ENCODE data around the gene PLA2G2C.

PLA2G2C gene

DNA sequence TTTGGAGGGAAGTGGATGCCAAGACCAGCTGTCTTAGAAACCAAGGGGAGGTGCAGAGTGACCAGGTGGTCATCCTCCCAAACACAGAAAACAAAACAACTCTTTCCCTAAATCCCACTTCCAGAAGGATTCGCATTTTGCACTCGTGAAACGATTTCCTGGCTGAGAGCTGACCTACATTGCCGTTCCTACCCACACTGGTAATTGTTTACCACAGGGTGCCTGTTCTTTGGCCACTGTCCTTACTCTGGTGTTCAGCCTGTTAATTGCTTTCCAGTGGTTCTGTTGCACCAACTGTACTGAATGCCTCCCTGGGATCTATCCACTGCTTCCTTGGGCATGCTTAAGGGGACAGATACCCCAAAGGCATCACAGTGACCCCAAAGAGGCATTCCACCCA lies 23.2 kb upstream of the PLA2G2C start:
- FAIRE-seq = no peak
- DNase-seq (ENCODE audit: insufficient read length, low spot score) = no peak

DNA sequence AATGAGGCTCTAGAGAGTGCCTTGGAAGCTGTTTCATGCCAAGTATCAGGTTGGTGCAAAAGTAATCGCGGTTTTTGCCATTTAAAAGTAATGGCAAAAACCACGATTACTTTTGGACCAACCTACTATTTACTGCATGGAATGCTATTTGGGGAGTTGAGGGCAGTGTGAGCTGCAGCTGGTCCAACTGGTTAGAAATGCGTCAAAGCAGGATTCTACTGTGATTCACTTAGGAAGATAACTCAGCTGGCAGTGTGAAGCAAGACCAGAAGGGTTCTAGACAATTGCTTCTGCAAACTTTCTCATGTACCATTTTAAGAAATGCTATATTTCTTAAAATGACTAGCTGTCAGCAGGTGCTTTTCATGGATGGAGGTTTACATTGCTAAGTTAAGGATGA lies 21.2 kb upstream of the PLA2G2C start:
- FAIRE-seq (no peak), DNase-seq (ENCODE audit: insufficient read length, low spot score) (no peak)

GRCh38 chr1:20202166-20202565 lies 15.8 kb upstream of the PLA2G2C start:
- DNase-seq (ENCODE audit: insufficient read length, low spot score) (no peak), FAIRE-seq (no peak)

GRCh38 chr1:20200966-20201365 lies 14.6 kb upstream of the PLA2G2C start:
- no peak for FAIRE-seq
- DNase-seq (ENCODE audit: insufficient read length, low spot score) = no peak

DNA sequence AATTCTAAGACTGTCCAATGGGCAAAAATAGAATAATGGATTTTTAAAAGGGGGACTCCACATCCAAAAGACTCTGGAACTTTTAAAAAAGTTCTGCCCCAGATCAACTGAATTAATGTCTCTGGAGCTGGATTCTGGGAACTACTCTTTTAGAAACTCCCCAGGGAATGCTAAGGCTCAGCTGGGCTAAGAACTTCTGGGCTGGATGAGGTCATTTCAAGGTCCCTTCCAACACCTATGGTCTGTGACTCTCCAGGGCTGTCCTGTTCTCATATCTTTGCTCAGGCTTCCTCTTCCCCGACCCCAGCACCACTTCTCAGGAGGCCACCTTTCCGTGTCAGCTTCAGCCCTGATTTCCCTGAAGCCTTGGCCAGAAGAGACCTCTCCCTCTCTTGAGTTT lies 13.5 kb upstream of the PLA2G2C start:
- DNase-seq (ENCODE audit: insufficient read length, low spot score) (no peak), FAIRE-seq (no peak)

GRCh38 chr1:20199403-20199802 lies 13.1 kb upstream of the PLA2G2C start:
- FAIRE-seq = no peak
- no peak for DNase-seq (ENCODE audit: insufficient read length, low spot score)

- DNase-seq (ENCODE audit: insufficient read length, low spot score) (no peak), FAIRE-seq (no peak)
These were observed 12.6 kb upstream of the PLA2G2C start for GRCh38 chr1:20198918-20199317.

DNA sequence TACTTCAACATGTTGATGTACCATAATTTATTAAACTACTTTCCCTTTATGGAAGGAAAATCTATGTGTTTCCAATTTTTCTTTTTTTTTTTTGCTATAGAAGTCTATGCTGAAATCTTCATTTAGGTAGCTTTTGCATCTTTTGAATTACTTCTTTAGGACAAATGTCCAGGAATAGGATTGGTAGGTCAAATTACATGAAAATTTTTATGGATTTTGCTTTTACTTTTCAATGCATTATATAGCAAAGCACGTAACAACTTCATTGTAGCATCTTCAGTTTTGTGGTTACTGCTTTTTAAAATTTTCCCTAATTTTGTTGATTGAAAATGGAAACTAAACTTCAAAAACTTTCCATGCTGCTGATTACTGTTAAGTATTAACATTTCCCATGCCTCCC lies 12.0 kb upstream of the PLA2G2C start:
- no peak for DNase-seq (ENCODE audit: insufficient read length, low spot score)
- FAIRE-seq = no peak

GRCh38 chr1:20197329-20197791 lies 11.0 kb upstream of the PLA2G2C start:
- no peak for FAIRE-seq
- DNase-seq (ENCODE audit: insufficient read length, low spot score) = no peak

- FAIRE-seq = no peak
- no peak for DNase-seq (ENCODE audit: insufficient read length, low spot score)
These were observed 9.1 kb upstream of the PLA2G2C start for GRCh38 chr1:20195462-20195780.

GRCh38 chr1:20194757-20195461 lies 8.6 kb upstream of the PLA2G2C start:
- peak; percentile 69 for FAIRE-seq
- peak; percentile 58 for DNase-seq (ENCODE audit: insufficient read length, low spot score)

DNA sequence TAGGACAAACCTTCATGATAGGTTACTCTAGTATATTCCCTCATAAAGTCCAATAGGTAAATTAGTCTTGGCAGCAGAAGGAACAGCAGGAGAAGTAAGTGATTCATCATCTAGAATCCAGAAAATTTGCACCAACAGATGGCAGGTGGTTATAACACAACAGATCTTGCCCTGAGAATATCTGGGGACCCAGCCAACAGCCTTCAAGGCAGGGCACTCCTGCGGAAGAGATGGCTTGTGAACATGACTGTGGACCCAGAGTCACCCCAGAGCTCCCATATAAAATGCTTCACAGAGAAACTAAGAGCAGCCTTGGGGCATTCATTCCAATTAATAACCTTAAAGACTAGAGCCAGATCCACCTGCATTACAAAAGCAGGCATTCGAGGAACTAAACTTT lies 7.9 kb upstream of the PLA2G2C start:
- FAIRE-seq (no peak), DNase-seq (ENCODE audit: insufficient read length, low spot score) (no peak)

GRCh38 chr1:20192871-20193411 lies 6.6 kb upstream of the PLA2G2C start:
- DNase-seq (ENCODE audit: insufficient read length, low spot score) = no peak
- no peak for FAIRE-seq

GRCh38 chr1:20192364-20192763 lies 6.0 kb upstream of the PLA2G2C start:
- DNase-seq (ENCODE audit: insufficient read length, low spot score) (no peak), FAIRE-seq (no peak)

GRCh38 chr1:20191266-20191825 lies 5.0 kb upstream of the PLA2G2C start:
- DNase-seq (ENCODE audit: insufficient read length, low spot score) (no peak), FAIRE-seq (no peak)

GRCh38 chr1:20190256-20191160 lies 4.2 kb upstream of the PLA2G2C start:
- FAIRE-seq = no peak
- no peak for DNase-seq (ENCODE audit: insufficient read length, low spot score)

GRCh38 chr1:20189664-20190063 lies 3.3 kb upstream of the PLA2G2C start:
- DNase-seq (ENCODE audit: insufficient read length, low spot score) (no peak), FAIRE-seq (no peak)

- DNase-seq (ENCODE audit: insufficient read length, low spot score) (no peak), FAIRE-seq (no peak)
These were observed 2.1 kb upstream of the PLA2G2C start for GRCh38 chr1:20188455-20188817.

- FAIRE-seq = no peak
- no peak for DNase-seq (ENCODE audit: insufficient read length, low spot score)
These were observed 1.6 kb upstream of the PLA2G2C start for GRCh38 chr1:20187813-20188454.

GRCh38 chr1:20187103-20187812 lies 940 bp upstream of the PLA2G2C start:
- FAIRE-seq (no peak), DNase-seq (ENCODE audit: insufficient read length, low spot score) (no peak)

Data from GM19239 (cell line).